ENCODE data around the gene ARID1B.

Gene ARID1B

GRCh38 chr6:157213426-157213825, 436.2 kb downstream of the ARID1B start:
- DNase-seq (ENCODE audit: low read depth in 2 of 2): no peak

GRCh38 chr6:157213907-157214565, 436.9 kb downstream of the ARID1B start:
- DNase-seq (ENCODE audit: low read depth in 2 of 2): no peak

- DNase-seq (ENCODE audit: low read depth in 2 of 2): no peak
Measured at GRCh38 chr6:157215717-157216116, 438.5 kb downstream of the ARID1B start.

GRCh38 chr6:157216570-157216969, 439.4 kb downstream of the ARID1B start:
- no peak for DNase-seq (ENCODE audit: low read depth in 2 of 2)

- DNase-seq (ENCODE audit: low read depth in 2 of 2): no peak
Measured at GRCh38 chr6:157217198-157217893, 440.2 kb downstream of the ARID1B start.

GRCh38 chr6:157217894-157218370, 440.8 kb downstream of the ARID1B start:
- no peak for DNase-seq (ENCODE audit: low read depth in 2 of 2)

GRCh38 chr6:157218371-157219198, 441.4 kb downstream of the ARID1B start:
- no peak for DNase-seq (ENCODE audit: low read depth in 2 of 2)

GRCh38 chr6:157219201-157220200, 442.3 kb downstream of the ARID1B start:
- no peak for DNase-seq (ENCODE audit: low read depth in 2 of 2)

- no peak for DNase-seq (ENCODE audit: low read depth in 2 of 2)
Measured at GRCh38 chr6:157220485-157220884, 443.3 kb downstream of the ARID1B start.

GRCh38 chr6:157221049-157221816, 444.1 kb downstream of the ARID1B start:
- DNase-seq (ENCODE audit: low read depth in 2 of 2): peak; percentile 72 to 77

- no peak for DNase-seq (ENCODE audit: low read depth in 2 of 2)
Measured at GRCh38 chr6:157221817-157222175, 444.6 kb downstream of the ARID1B start.

GRCh38 chr6:157222201-157222981, 445.2 kb downstream of the ARID1B start:
- no peak for DNase-seq (ENCODE audit: low read depth in 2 of 2)

- DNase-seq (ENCODE audit: low read depth in 2 of 2): no peak
Measured at GRCh38 chr6:157223021-157223430, 445.8 kb downstream of the ARID1B start.

- DNase-seq (ENCODE audit: low read depth in 2 of 2): no peak
Measured at GRCh38 chr6:157223511-157223910, 446.3 kb downstream of the ARID1B start.

GRCh38 chr6:157224178-157224950, 447.2 kb downstream of the ARID1B start:
- DNase-seq (ENCODE audit: low read depth in 2 of 2): no peak

GRCh38 chr6:157224951-157225574, 447.9 kb downstream of the ARID1B start:
- DNase-seq (ENCODE audit: low read depth in 2 of 2): no peak

GRCh38 chr6:157225575-157225995, 448.4 kb downstream of the ARID1B start:
- no peak for DNase-seq (ENCODE audit: low read depth in 2 of 2)

GRCh38 chr6:157226026-157226625, 448.9 kb downstream of the ARID1B start:
- DNase-seq (ENCODE audit: low read depth in 2 of 2): no peak

All from activated CD4-positive, alpha-beta T cell treated with anti-CD3 and anti-CD28 coated beads for 24 hours (primary cell).